Vagina (tissue), 2 donors: Measurements from ENCODE around the gene PAX6.

Experiments
- CTCF ChIP-seq, 3 experiments: fragments of 450-650 bp in 2 of 3; fragments of 200-600 bp in 1 of 3; sonication (generic) in 1 of 3; IDR thresholded peaks; one replicate each; pipeline ENCODE4 v1.5.1; 2017 to 2019; ENCODE audit warnings: antibody characterized with exemption in 3 of 3, mild to moderate bottlenecking in 2 of 3, moderate library complexity in 2 of 3
- POLR2AphosphoS5 ChIP-seq, 2 donors: sonication (generic); formaldehyde crosslinking; IDR thresholded peaks; one replicate each; pipeline ENCODE4 v1.9.0; 2017; ENCODE audit warnings: antibody characterized with exemption in 2 of 2, mild to moderate bottlenecking in 2 of 2, low read depth in 1 of 2; ENCODE audit not compliant: insufficient read depth in 1 of 2

DNA sequence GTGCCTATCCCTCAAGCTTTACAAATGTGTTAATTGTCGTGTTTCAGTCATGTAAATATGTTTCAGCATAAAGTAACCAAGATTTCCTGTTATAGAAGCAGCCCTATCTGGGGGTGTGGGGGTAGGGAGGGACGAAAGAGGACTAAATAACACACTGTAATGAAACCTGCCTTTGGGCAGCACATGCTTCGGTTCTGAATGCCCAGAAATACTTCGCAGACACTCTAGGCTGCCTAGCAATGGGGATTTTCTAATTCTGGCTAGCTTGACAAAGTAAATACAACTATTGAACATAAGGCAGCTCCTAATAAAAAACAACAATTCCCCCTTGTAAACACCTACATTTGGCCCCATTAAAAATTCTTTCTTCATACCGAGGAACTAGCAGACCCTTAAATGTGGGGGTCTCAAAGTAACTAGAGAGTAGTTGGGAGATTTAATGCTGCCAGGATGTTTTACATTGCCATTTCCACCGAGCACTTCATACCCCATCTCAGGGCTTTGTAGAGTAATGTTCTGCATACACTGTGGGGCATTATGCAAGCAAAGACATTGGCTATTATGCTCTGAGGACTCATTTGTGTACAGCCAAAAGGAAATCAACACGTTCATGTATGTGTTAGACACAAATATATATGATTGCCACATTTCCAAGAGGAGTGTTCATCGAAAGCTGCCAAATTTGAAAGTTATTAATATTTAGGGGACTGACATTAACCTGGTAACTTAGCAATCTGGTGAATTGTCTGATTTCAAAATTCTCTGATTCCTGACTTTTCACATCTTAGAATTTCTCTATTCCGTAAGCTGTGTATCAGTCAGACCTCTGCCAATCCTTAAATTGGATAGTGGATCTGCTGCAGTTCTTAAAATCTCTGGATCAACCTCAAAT is 42.1 kb downstream of the PAX6 start:
- TF ChIP-seq CTCF (IDR thresholded peaks at IDR 0.05) (no peak), POLR2AphosphoS5 (IDR thresholded peaks at IDR 0.05; ENCODE audit: insufficient read depth in 1 of 2, low read depth in 1 of 2) (no peak)
